Activated CD8-positive, alpha-beta T cell treated with anti-CD3 and anti-CD28 coated beads, Interleukin-2, amount 10 ng/mL, durations not matched to agents 7 days and 5 days (primary cell): ENCODE measurements around the gene IL27RA. TPM values are rescaled to one million over a fixed set of nuclear protein-coding genes. Genes with fewer than 3 reads are reported as not detected.

Source experiments
- ATAC-seq: fragments of 150-1000 bp; cut with Tn5 transposase; one replicate; pipeline ENCODE4 v1.10.0; 2021; ENCODE audit warnings: moderate library complexity
- CTCF ChIA-PET: fragments of 350-600 bp; sonication (Branson Sonifier 250); formaldehyde crosslinking; loops from one replicate; lab custom pipeline; 2021; ENCODE audit warnings: antibody characterized with exemption; lab: Charles Lee
- POLR2A ChIA-PET: fragments of 350-600 bp; sonication (Branson Sonifier 250); formaldehyde crosslinking; loops from one replicate; lab custom pipeline; 2021; ENCODE audit warnings: antibody characterized with exemption; lab: Charles Lee
- DNase-seq: peaks from one replicate; pipeline ENCODE4 v3.0.0-alpha.2; 2020
- H3K27ac Mint-ChIP-seq: one replicate; pipeline ENCODE4 v1.8.0; 2021; ENCODE audit warnings: mild to moderate bottlenecking, mixed read lengths
- H3K27me3 Mint-ChIP-seq: one replicate; pipeline ENCODE4 v1.8.0; 2021; ENCODE audit warnings: low read depth, mixed read lengths
- H3K36me3 Mint-ChIP-seq: one replicate; pipeline ENCODE4 v1.8.0; 2021; ENCODE audit warnings: low read depth, mixed read lengths
- H3K4me1 Mint-ChIP-seq: one replicate; pipeline ENCODE4 v1.8.0; 2021; ENCODE audit warnings: low read depth, mixed read lengths
- H3K4me3 Mint-ChIP-seq: one replicate; pipeline ENCODE4 v1.8.0; 2021; ENCODE audit warnings: mild to moderate bottlenecking, mixed read lengths
- H3K9me3 Mint-ChIP-seq: one replicate; pipeline ENCODE4 v1.8.0; 2022; ENCODE audit warnings: mixed read lengths; ENCODE audit not compliant: insufficient read depth
- total RNA-seq, 2 experiments: library from RNA; stranded (reverse); gene quantifications; one replicate each; pipeline ENCODE4 v1.2.3, GENCODE V29; 2021

Gene IL27RA
- total RNA-seq, 2 experiments from 2014 or later: 39.7 to 39.8 TPM

- Mint-ChIP-seq H3K4me1 (peaks cover 5% of the 10 kb centered on the region), H3K27me3 (no peaks in the 10 kb centered on the region), H3K36me3 (peaks cover 4% of the 10 kb centered on the region), H3K4me3 (no peak overlapping the region), H3K9me3 (no peaks in the 10 kb centered on the region), H3K27ac (no peak overlapping the region)
- CTCF ChIA-PET: interaction anchor here (0.9 to 5.4 kb wide), 2 partner anchors 12 to 15 kb away, joined by 3 to 23 read pairs; a partner anchor contains a TSS
- no peak for DNase-seq
- POLR2A ChIA-PET: no interaction called here
- no peak for ATAC-seq
Measured at GRCh38 chr19:14102756-14103155, 71.2 kb downstream of the IL27RA start.

Other genes with a start within 250 kb of the IL27RA start
- 1 to 10 TPM; 8.4 to 9.5 TPM for gene ZSWIM4, start 236.3 kb upstream of the IL27RA start, total RNA-seq
- gene NANOS3, start 154.6 kb upstream of the IL27RA start, total RNA-seq: under 1 TPM; 0.60 to 0.90 TPM
- gene BRME1, start 125.6 kb upstream of the IL27RA start, total RNA-seq: 1 to 10 TPM; 4.2 to 5.0 TPM
- gene CC2D1A, start 125.6 kb upstream of the IL27RA start, total RNA-seq: 10 to 100 TPM; 27.8 to 28.9 TPM
- 1 to 10 TPM in 1 of 2 experiments, under 1 TPM in 1; 0.11 to 1.3 TPM for gene PODNL1, start 93.3 kb upstream of the IL27RA start, total RNA-seq
- 100 to 1,000 TPM in 1 of 2 experiments, 10 to 100 TPM in 1; 90.1 to 104 TPM for gene DCAF15, start 79.3 kb upstream of the IL27RA start, total RNA-seq
- gene RFX1, start 25.4 kb upstream of the IL27RA start, total RNA-seq: 10 to 100 TPM; 15.9 to 17.7 TPM
- not detected for gene RLN3, start 3.6 kb upstream of the IL27RA start, total RNA-seq
- not detected for gene PALM3, start 30.3 kb downstream of the IL27RA start, total RNA-seq
- gene MISP3, start 41.0 kb downstream of the IL27RA start, total RNA-seq: 1 to 10 TPM; 1.0 to 1.1 TPM
- not detected for gene C19orf67, start 54.0 kb downstream of the IL27RA start, total RNA-seq
- 10 to 100 TPM; 72.0 to 76.1 TPM for gene SAMD1, start 59.0 kb downstream of the IL27RA start, total RNA-seq
- 10 to 100 TPM; 69.2 to 72.4 TPM for gene PRKACA, start 86.0 kb downstream of the IL27RA start, total RNA-seq
- gene ASF1B, start 104.8 kb downstream of the IL27RA start, total RNA-seq: 100 to 1,000 TPM; 131 TPM
- gene ADGRL1, start 174.4 kb downstream of the IL27RA start, total RNA-seq: 1 to 10 TPM; 6.3 to 7.7 TPM